GM12878 (cell line): ENCODE measurements around the gene ETV6. TPM values are rescaled to one million over a fixed set of nuclear protein-coding genes. Genes with fewer than 3 reads are reported as not detected.
A peak's percentile ranks its signal among the peaks of the same experiment; 100 is the strongest.

Experiments used
- ATF2 ChIP-seq: IDR thresholded peaks from 2 replicates; pipeline ENCODE4 v1.6.1; 2012; ENCODE audit warnings: low read length, inconsistent platforms
- CHD4 ChIP-seq: fragments of 200-600 bp; sonication (generic); IDR thresholded peaks from 2 replicates; pipeline ENCODE4 v1.6.1; 2016; ENCODE audit warnings: mild to moderate bottlenecking
- CREB1 ChIP-seq: IDR thresholded peaks from 2 replicates; pipeline ENCODE4 v1.6.1; 2012; ENCODE audit warnings: low read depth, mild to moderate bottlenecking, inconsistent platforms
- CUX1 ChIP-seq: IDR thresholded peaks from 2 replicates; pipeline ENCODE4 v1.6.1; 2012; ENCODE audit warnings: improper control_type of control experiment, low read depth, low read length; ENCODE audit not compliant: insufficient replicate concordance
- EED ChIP-seq: sonication (generic); IDR thresholded peaks from 2 replicates; pipeline ENCODE4 v1.6.1; 2016; ENCODE audit warnings: antibody characterized with exemption, low read depth
- HDAC2 ChIP-seq: fragments of 200-600 bp; sonication (generic); IDR thresholded peaks from 2 replicates; pipeline ENCODE4 v1.6.1; 2017
- HDGF ChIP-seq: fragments of 450-650 bp; IDR thresholded peaks from 2 replicates; pipeline ENCODE4 v1.6.1; 2016; ENCODE audit warnings: antibody characterized with exemption
- MTA3 ChIP-seq: IDR thresholded peaks from 2 replicates; pipeline ENCODE4 v1.6.1; 2012; ENCODE audit warnings: low read length, inconsistent platforms, borderline replicate concordance
- MXI1 ChIP-seq: fragments of 150-350 bp; IDR thresholded peaks from 2 replicates; pipeline ENCODE4 v1.6.1; 2011; ENCODE audit warnings: low read depth, mild to moderate bottlenecking, inconsistent platforms, low read length, improper control_type of control experiment
- NR2F1 ChIP-seq: fragments of 450-650 bp; conservative IDR thresholded peaks from 2 replicates; pipeline ENCODE4 v1.6.1; 2017; ENCODE audit warnings: mild to moderate bottlenecking
- PAX5 ChIP-seq: IDR thresholded peaks from 2 replicates; pipeline ENCODE4 v1.6.1; 2011; ENCODE audit warnings: low read depth, low read length, borderline replicate concordance
- PAX8 ChIP-seq: fragments of 450-650 bp; IDR thresholded peaks from 2 replicates; pipeline ENCODE4 v1.6.1; 2017; ENCODE audit warnings: mild to moderate bottlenecking, moderate library complexity
- RCOR1 ChIP-seq: conservative IDR thresholded peaks from 2 replicates; pipeline ENCODE4 v1.6.1; 2012; ENCODE audit warnings: low read depth, low read length, improper control_type of control experiment
- RELA ChIP-seq: fragments of 450-650 bp; IDR thresholded peaks from 2 replicates; pipeline ENCODE4 v1.8.0; 2014; ENCODE audit warnings: borderline replicate concordance; ENCODE audit not compliant: partially characterized antibody
- RUNX3 ChIP-seq: IDR thresholded peaks from 2 replicates; pipeline ENCODE4 v1.6.1; 2012; ENCODE audit warnings: low read length, inconsistent platforms
- SKIL ChIP-seq: fragments of 450-650 bp; IDR thresholded peaks from 2 replicates; pipeline ENCODE4 v1.6.1; 2017; ENCODE audit warnings: mild to moderate bottlenecking, low read depth, inconsistent platforms; ENCODE audit not compliant: poor library complexity, severe bottlenecking
- TCF12 ChIP-seq: IDR thresholded peaks from 2 replicates; pipeline ENCODE4 v1.6.1; 2011; ENCODE audit warnings: low read depth, mild to moderate bottlenecking, low read length
- ZNF687 ChIP-seq: fragments of 450-650 bp; IDR thresholded peaks from 2 replicates; pipeline ENCODE4 v1.6.1; 2017; ENCODE audit warnings: mild to moderate bottlenecking, moderate library complexity
- polyA plus RNA-seq, 11 experiments: library from polyadenylated mRNA; depleted of rRNA in 4 of 11; unstranded in 6 of 11; stranded (reverse) in 5 of 11; fragments of >200 nt; fragmentation: Nextera tagmentation in 4 of 11; fragmentation: Illumina TruSeq in 1 of 11; extraction: Ambion mirVana in 4 of 11; extraction: Trizol in 1 of 11; gene quantifications; 1 replicate in 1 of 11; 2 replicates in 10 of 11; pipeline versions ENCODE4 v1.2.1 to v1.2.3, GENCODE V29; 2011 to 2016; ENCODE audit warnings: inconsistent platforms in 2 of 11, missing spikeins in 2 of 11, low read depth in 1 of 11
- total RNA-seq, 4 experiments: library from RNA; depleted of rRNA in 3 of 4; stranded (reverse); fragments of >200 nt in 3 of 4; fragmentation: Illumina TruSeq in 1 of 4; extraction: Trizol in 1 of 4; gene quantifications; 2 replicates each; pipeline versions ENCODE4 v1.2.1 to v1.2.3, GENCODE V29; 2013 to 2021

Gene ETV6
- total and polyA plus RNA-seq, 10 of the 15 experiments (the other 5 are each of a cell fraction or from before 2014, with no cell fraction given), result 6.6 to 74.8 (median 24.6) TPM

GRCh38 chr12:11729439-11730150 lies 80.1 kb downstream of the ETV6 start (continued):
- peak; percentile 74 for TF ChIP-seq ZNF687
- TF ChIP-seq PAX5, result no peak
- TF ChIP-seq TCF12, result peak; percentile 36; the same call in 1 of the 2 replicates
- TF ChIP-seq EED, result 0 out of 2 replicates have a peak, but pooled peaks have one; percentile 25
- TF ChIP-seq CHD4, result no peak
- no peak for TF ChIP-seq SKIL
- no peak; the same call in 1 of the 2 replicates for TF ChIP-seq MXI1
- TF ChIP-seq HDAC2, result no peak
- no peak for TF ChIP-seq RCOR1
- TF ChIP-seq CUX1, result peak; percentile 24
- peak; percentile 99 for TF ChIP-seq NR2F1
- TF ChIP-seq RUNX3, result peak; percentile 47
- no peak for TF ChIP-seq PAX8
- peak; percentile 69 for TF ChIP-seq RELA
- no peak for TF ChIP-seq CREB1
- no peak; the same call in none of the 2 replicates for TF ChIP-seq MTA3
- TF ChIP-seq HDGF, result no peak
- TF ChIP-seq ATF2, result peak; percentile 72
